Activated CD4-positive, alpha-beta T cell treated with anti-CD3 and anti-CD28 coated beads, Interleukin-2, Interleukin-6, amounts not matched to agents 100 ng/mL and 50 ng/mL, durations not matched to agents 16 hours and 8 hours (primary cell): ENCODE measurements around the gene KNTC1.
"Not testable (repeated sequence)": the region's sequence is repeated elsewhere in the genome, so short reads cannot be mapped to it uniquely, and the experiment has no call there.

Experiments used
- DNase-seq: peaks from one replicate; pipeline ENCODE4 v3.0.0-alpha.2; 2020

Gene KNTC1

GRCh38 chr12:122526683-122527477 lies at the start of gene KNTC1, which contains the start of gene RSRC2:
TSS of gene KNTC1 (plus strand) at chr12:122527249. CDS start at chr12:122530064, 2,815 bp downstream.
TSS of gene RSRC2 (minus strand) at chr12:122526936. CDS start at chr12:122526853, 83 bp downstream.
- DNase-seq, result peak; percentile 99

GRCh38 chr12:122480753-122481152 lies 46.3 kb upstream of the KNTC1 start:
- no peak for DNase-seq

GRCh38 chr12:122481861-122482260 lies 45.2 kb upstream of the KNTC1 start:
- DNase-seq, result no peak

- no peak for DNase-seq
Measured at GRCh38 chr12:122483969-122484368, 43.1 kb upstream of the KNTC1 start.

- not testable (repeated sequence) for DNase-seq
Measured at GRCh38 chr12:122484385-122484784, 42.7 kb upstream of the KNTC1 start.

- DNase-seq, result not testable (repeated sequence)
Measured at GRCh38 chr12:122486360-122486759, 40.7 kb upstream of the KNTC1 start.

GRCh38 chr12:122486805-122487426 lies 40.1 kb upstream of the KNTC1 start:
- DNase-seq, result no peak

- not testable (repeated sequence) for DNase-seq
Measured at GRCh38 chr12:122487807-122488206, 39.2 kb upstream of the KNTC1 start.

- no peak for DNase-seq
Measured at GRCh38 chr12:122489038-122489437, 38.0 kb upstream of the KNTC1 start.

GRCh38 chr12:122491991-122492390 lies 35.1 kb upstream of the KNTC1 start:
- no peak for DNase-seq

- DNase-seq, result not testable (repeated sequence)
Measured at GRCh38 chr12:122493222-122493621, 33.8 kb upstream of the KNTC1 start.

- DNase-seq, result no peak
Measured at GRCh38 chr12:122495258-122495657, 31.8 kb upstream of the KNTC1 start.

GRCh38 chr12:122499991-122500684 lies 26.9 kb upstream of the KNTC1 start:
- DNase-seq, result peak; percentile 50

GRCh38 chr12:122500685-122501488 lies 26.2 kb upstream of the KNTC1 start, which contains the start of gene ZCCHC8:
TSS of gene ZCCHC8 (minus strand) at chr12:122500932. CDS start at chr12:122500840, 92 bp downstream.
- DNase-seq, result peak; percentile 99

- DNase-seq, result peak; percentile 16
Measured at GRCh38 chr12:122501489-122501989, 25.5 kb upstream of the KNTC1 start.

- DNase-seq, result no peak
Measured at GRCh38 chr12:122503147-122503751, 23.8 kb upstream of the KNTC1 start.

GRCh38 chr12:122503783-122504590 lies 23.1 kb upstream of the KNTC1 start:
- DNase-seq, result no peak

GRCh38 chr12:122505419-122506051 lies 21.5 kb upstream of the KNTC1 start:
- no peak for DNase-seq

- no peak for DNase-seq
Measured at GRCh38 chr12:122506393-122506938, 20.6 kb upstream of the KNTC1 start.

- DNase-seq, result no peak
Measured at GRCh38 chr12:122508163-122508562, 18.9 kb upstream of the KNTC1 start.
